ENCODE measurements around the gene CCR8.

- TF ChIP-seq CTCF (IDR thresholded peaks at IDR 0.05; ENCODE audit: insufficient read depth, low read length) (no peak), GABPA (IDR thresholded peaks at IDR 0.05; ENCODE audit: low read depth) (no peak), REST (IDR thresholded peaks at IDR 0.05; ENCODE audit: insufficient replicate concordance, low read depth) (no peak), POLR2AphosphoS5 (IDR thresholded peaks at IDR 0.05; ENCODE audit: low read depth) (no peak)
These were observed 4.3 kb upstream of the CCR8 start for GRCh38 chr3:39325236-39325635.
